GM19035 (cell line): ENCODE results near the gene CCDC169.
"Not testable (repeated sequence)": the region's sequence is repeated elsewhere in the genome, so short reads cannot be mapped to it uniquely, and the experiment has no call there.

Experiments
- ATAC-seq: cut with Tn5 transposase; IDR thresholded peaks from one replicate; pipeline ENCODE4 v1.9.1; 2021; ENCODE audit not compliant: unreplicated experiment

CCDC169 gene

GRCh38 chr13:36319793-36320192 is 22.2 kb upstream of the CCDC169 start:
- ATAC-seq: not testable (repeated sequence)

GRCh38 chr13:36313047-36313969 is 15.7 kb upstream of the CCDC169 start:
- ATAC-seq: no peak

GRCh38 chr13:36310417-36311108 is 12.9 kb upstream of the CCDC169 start:
- ATAC-seq: peak; percentile 81

GRCh38 chr13:36302289-36302688 is 4.7 kb upstream of the CCDC169 start:
- ATAC-seq: no peak

- ATAC-seq: not testable (repeated sequence)
Observed at GRCh38 chr13:36299469-36299868, 1.9 kb upstream of the CCDC169 start.

GRCh38 chr13:36298535-36299068 is 988 bp upstream of the CCDC169 start:
- no peak for ATAC-seq

GRCh38 chr13:36294096-36294495 is 3.5 kb downstream of the CCDC169 start:
- ATAC-seq: no peak

- no peak for ATAC-seq
Observed at GRCh38 chr13:36293497-36293896, 4.1 kb downstream of the CCDC169 start.

GRCh38 chr13:36288794-36289391 is 8.7 kb downstream of the CCDC169 start:
- ATAC-seq: no peak

- ATAC-seq: no peak
Observed at GRCh38 chr13:36286006-36286405, 11.6 kb downstream of the CCDC169 start.

- ATAC-seq: no peak
Observed at GRCh38 chr13:36282821-36283432, 14.7 kb downstream of the CCDC169 start.

GRCh38 chr13:36275190-36276002 is 22.2 kb downstream of the CCDC169 start:
- no peak for ATAC-seq

GRCh38 chr13:36273431-36273830 is 24.2 kb downstream of the CCDC169 start:
- ATAC-seq: no peak

GRCh38 chr13:36261976-36262375 is 35.6 kb downstream of the CCDC169 start:
- no peak for ATAC-seq

GRCh38 chr13:36261011-36261410 is 36.6 kb downstream of the CCDC169 start:
- ATAC-seq: no peak

- no peak for ATAC-seq
Observed at GRCh38 chr13:36259361-36260137, 38.1 kb downstream of the CCDC169 start.

GRCh38 chr13:36258831-36259230 is 38.8 kb downstream of the CCDC169 start:
- no peak for ATAC-seq

- no peak for ATAC-seq
Observed at GRCh38 chr13:36251526-36251925, 46.1 kb downstream of the CCDC169 start.

GRCh38 chr13:36251017-36251416 is 46.6 kb downstream of the CCDC169 start:
- ATAC-seq: no peak
